Gastrocnemius medialis (tissue), 4 donors: Measurements from ENCODE around the gene CPLANE2. TPM values are rescaled to one million over a fixed set of nuclear protein-coding genes. Genes with fewer than 3 reads are reported as not detected.

Experiments
- ATAC-seq, 2 donors: fragments of 150-250 bp; one replicate each; pipeline ENCODE4 v1.9.1; 2016
- DNase-seq, 2 donors: peaks; one replicate each; pipeline ENCODE4 v3.0.0-alpha.2; 2019
- H3K27ac ChIP-seq, 4 donors: fragments of 200-600 bp; sonication (generic); 1 replicate in 1 of 4; 2 replicates in 3 of 4; pipeline ENCODE4 v1.5.1; 2016 to 2018; ENCODE audit warnings: mild to moderate bottlenecking in 2 of 4, moderate library complexity in 1 of 4
- H3K27me3 ChIP-seq, 3 donors: fragments of 200-600 bp; sonication (generic) in 2 of 3; 1 replicate in 1 of 3; 2 replicates in 2 of 3; pipeline versions ENCODE4 v1.5.1 to v1.6.0; 2016 to 2019; ENCODE audit warnings: mild to moderate bottlenecking in 1 of 3, moderate library complexity in 1 of 3
- H3K36me3 ChIP-seq, 2 donors: fragments of 200-600 bp; sonication (generic) in 1 of 2; one replicate each; pipeline ENCODE4 v1.5.1; 2017 to 2018
- H3K4me1 ChIP-seq, 2 donors: fragments of 200-600 bp; sonication (generic) in 1 of 2; one replicate each; pipeline ENCODE4 v1.5.1; 2016 to 2017; ENCODE audit warnings: mild to moderate bottlenecking in 2 of 2
- H3K4me3 ChIP-seq, 4 donors: fragments of 200-600 bp; sonication (generic) in 3 of 4; 1 replicate in 1 of 4; 2 replicates in 3 of 4; pipeline ENCODE4 v1.5.1; 2016 to 2019; ENCODE audit warnings: mild to moderate bottlenecking in 2 of 4
- H3K9me3 ChIP-seq, 3 donors: fragments of 200-600 bp; sonication (generic) in 2 of 3; 1 replicate in 1 of 3; 2 replicates in 2 of 3; pipeline ENCODE4 v1.5.1; 2016 to 2019
- CTCF ChIP-seq, 5 experiments: fragments of 450-650 bp in 3 of 5; fragments of 200-600 bp in 2 of 5; sonication (generic) in 2 of 5; IDR thresholded peaks in 4 of 5; conservative IDR thresholded peaks in 1 of 5; 1 replicate in 4 of 5; 2 replicates in 1 of 5; pipeline ENCODE4 v1.5.1; 2016 to 2019; ENCODE audit warnings: antibody characterized with exemption in 5 of 5, mild to moderate bottlenecking in 3 of 5, moderate library complexity in 3 of 5
- POLR2A ChIP-seq, 2 donors: fragments of 450-650 bp; IDR thresholded peaks; one replicate each; pipeline ENCODE4 v1.6.1; 2017; ENCODE audit warnings: antibody characterized with exemption in 2 of 2, mild to moderate bottlenecking in 2 of 2, moderate library complexity in 2 of 2
- in situ Hi-C, 4 donors: fragments of 200-750 bp; cut with MboI; loops; one replicate each; pipeline versions ENCODE4 v1.15.0 to v1.8.0; 2017; ENCODE audit warnings: low sequenced_read_pairs in 4 of 4
- intact Hi-C: fragments of 100-400 bp; cut with DNase I; formaldehyde crosslinking; loops from one replicate; pipeline ENCODE4 v1.15.1; 2023; ENCODE audit warnings: low total_unique reads
- total RNA-seq, 4 donors: library from RNA; depleted of rRNA; stranded (reverse); fragments of >200 nt; gene quantifications; one replicate each; pipeline versions ENCODE4 v1.1.0 to v1.2.3, GENCODE V29; 2016

The CPLANE2 gene
- total RNA-seq, 4 donors from 2014 or later: 0.46 to 6.3 (median 3.1) TPM

GRCh38 chr1:16213013-16213412 lies 24.0 kb downstream of the CPLANE2 start:
- H3K4me3 ChIP-seq: no peak overlapping the region
- TF ChIP-seq CTCF (IDR thresholded peaks at IDR 0.05 in 4 of 5, conservative IDR thresholded peaks at IDR 0.05 in 1 of 5) (no peak), POLR2A (IDR thresholded peaks at IDR 0.05) (no peak)
- no peak for DNase-seq
- in situ Hi-C loops (no loop called here), intact Hi-C loops (no loop called here)
- ATAC-seq: no peak
- no peak overlapping the region for H3K27ac ChIP-seq
- peaks cover 0 to 2% (median 2%) of the 10 kb centered on the region in 3 donors for H3K27me3 ChIP-seq
- peaks cover 12 to 16% of the 10 kb centered on the region in 2 donors for H3K4me1 ChIP-seq
- no peaks in the 10 kb centered on the region for H3K36me3 ChIP-seq
- no peaks in the 10 kb centered on the region for H3K9me3 ChIP-seq

GRCh38 chr1:16212251-16212961 lies 24.6 kb downstream of the CPLANE2 start, which contains the start of gene ARHGEF19:
ARHGEF19 (minus strand) TSS chr1:16212652; CDS start chr1:16209054, 3,598 bp downstream.
- Histone ChIP-seq H3K4me1 (peaks cover 11 to 12% of the 10 kb centered on the region in 2 donors), H3K4me3 (no peak within 1 kb of the TSS), H3K9me3 (no peaks in the 10 kb centered on the region), H3K27ac (no peak within 1 kb of the TSS), H3K27me3 (peaks cover 3 to 4% (median 4%) of the 10 kb centered on the region in 3 donors), H3K36me3 (no peaks in the 10 kb centered on the region)
- intact Hi-C loops: no loop called here
- in situ Hi-C loops: no loop called here
- ATAC-seq (no peak), DNase-seq (no peak)
- TF ChIP-seq POLR2A (IDR thresholded peaks at IDR 0.05) (no peak), CTCF (IDR thresholded peaks at IDR 0.05 in 4 of 5, conservative IDR thresholded peaks at IDR 0.05 in 1 of 5) (no peak)

GRCh38 chr1:16211824-16212223 lies 25.2 kb downstream of the CPLANE2 start:
- intact Hi-C loops (no loop called here), in situ Hi-C loops (no loop called here)
- no peak for ATAC-seq
- H3K36me3 ChIP-seq: no peaks in the 10 kb centered on the region
- no peak for DNase-seq
- peaks cover 8 to 10% of the 10 kb centered on the region in 2 donors for H3K4me1 ChIP-seq
- no peak overlapping the region for H3K4me3 ChIP-seq
- no peak overlapping the region for H3K27ac ChIP-seq
- H3K27me3 ChIP-seq: peaks cover 6 to 9% (median 8%) of the 10 kb centered on the region in 3 donors
- H3K9me3 ChIP-seq: no peaks in the 10 kb centered on the region
- TF ChIP-seq POLR2A (IDR thresholded peaks at IDR 0.05) (no peak), CTCF (IDR thresholded peaks at IDR 0.05 in 4 of 5, conservative IDR thresholded peaks at IDR 0.05 in 1 of 5) (no peak)

- H3K9me3 ChIP-seq: no peaks in the 10 kb centered on the region
- H3K36me3 ChIP-seq: no peaks in the 10 kb centered on the region
- no peak overlapping the region for H3K4me3 ChIP-seq
- no peak overlapping the region for H3K27ac ChIP-seq
- ATAC-seq (no peak), DNase-seq (no peak)
- no peak for TF ChIP-seq POLR2A (IDR thresholded peaks at IDR 0.05)
- TF ChIP-seq CTCF (IDR thresholded peaks at IDR 0.05 in 4 of 5, conservative IDR thresholded peaks at IDR 0.05 in 1 of 5): no peak
- in situ Hi-C loops (no loop called here), intact Hi-C loops (no loop called here)
- peaks cover 4 to 6% of the 10 kb centered on the region in 2 donors for H3K4me1 ChIP-seq
- peaks cover 6 to 9% (median 8%) of the 10 kb centered on the region in 3 donors for H3K27me3 ChIP-seq
These were observed 26.4 kb downstream of the CPLANE2 start for GRCh38 chr1:16210581-16210980.
